GM10266 (cell line): ENCODE measurements around the gene CCNI2.

Experiments
- DNase-seq: peaks from one replicate; pipeline ENCODE4 v3.0.0; 2012; ENCODE audit errors: extremely low spot score
- CTCF ChIP-seq: IDR thresholded peaks from 2 replicates; pipeline ENCODE4 v1.5.1; 2012; ENCODE audit warnings: mild to moderate bottlenecking, low read depth; ENCODE audit not compliant: control insufficient read depth, insufficient read depth; ENCODE audit errors: missing control alignments

Gene CCNI2

GRCh38 chr5:132761321-132762240 is 14.4 kb downstream of the CCNI2 start:
- no peak for TF ChIP-seq CTCF
- no peak for DNase-seq

DNA sequence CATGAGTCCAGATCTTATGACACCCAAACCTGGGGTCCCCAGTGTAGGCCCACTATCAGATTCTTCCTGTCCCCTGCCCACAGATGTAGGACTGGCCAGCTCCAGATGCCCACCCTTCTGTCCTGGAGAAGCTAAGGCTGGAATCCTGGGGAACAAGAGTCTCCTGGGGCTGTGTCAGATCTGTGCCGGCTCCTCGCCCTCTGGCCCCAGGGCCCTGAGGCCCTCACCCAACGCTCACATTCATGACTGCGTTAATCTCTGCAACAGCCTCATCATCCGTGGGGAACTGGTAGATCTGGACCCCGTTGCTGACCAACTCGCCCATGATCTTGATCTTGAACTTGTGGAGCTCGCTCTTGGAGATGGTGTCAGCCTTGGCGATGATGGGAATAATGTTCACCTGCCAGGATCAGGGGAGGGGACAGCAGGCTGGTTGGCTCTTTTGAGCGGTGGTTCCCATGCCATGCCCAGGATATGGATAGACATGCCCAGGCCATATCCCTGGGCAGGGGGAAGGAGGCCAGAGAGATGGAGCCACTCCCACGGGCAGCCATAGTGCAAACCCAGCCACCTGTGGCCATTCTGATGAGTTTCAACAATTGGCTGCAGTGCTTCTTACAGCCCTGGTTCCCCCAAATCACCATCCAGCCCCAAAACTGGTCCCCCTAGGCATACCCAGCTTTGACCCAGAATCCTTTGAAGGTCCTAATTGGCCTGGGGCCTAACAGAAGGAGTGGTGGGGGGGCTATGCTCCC is 15.2 kb downstream of the CCNI2 start:
- DNase-seq = no peak
- no peak for TF ChIP-seq CTCF

GRCh38 chr5:132763181-132764036 is 16.2 kb downstream of the CCNI2 start:
- no peak for TF ChIP-seq CTCF
- DNase-seq = no peak

- no peak for TF ChIP-seq CTCF
- no peak for DNase-seq
Measured at GRCh38 chr5:132764051-132764450, 16.8 kb downstream of the CCNI2 start.

GRCh38 chr5:132764671-132765238 is 17.5 kb downstream of the CCNI2 start:
- no peak for DNase-seq
- no peak for TF ChIP-seq CTCF

DNA sequence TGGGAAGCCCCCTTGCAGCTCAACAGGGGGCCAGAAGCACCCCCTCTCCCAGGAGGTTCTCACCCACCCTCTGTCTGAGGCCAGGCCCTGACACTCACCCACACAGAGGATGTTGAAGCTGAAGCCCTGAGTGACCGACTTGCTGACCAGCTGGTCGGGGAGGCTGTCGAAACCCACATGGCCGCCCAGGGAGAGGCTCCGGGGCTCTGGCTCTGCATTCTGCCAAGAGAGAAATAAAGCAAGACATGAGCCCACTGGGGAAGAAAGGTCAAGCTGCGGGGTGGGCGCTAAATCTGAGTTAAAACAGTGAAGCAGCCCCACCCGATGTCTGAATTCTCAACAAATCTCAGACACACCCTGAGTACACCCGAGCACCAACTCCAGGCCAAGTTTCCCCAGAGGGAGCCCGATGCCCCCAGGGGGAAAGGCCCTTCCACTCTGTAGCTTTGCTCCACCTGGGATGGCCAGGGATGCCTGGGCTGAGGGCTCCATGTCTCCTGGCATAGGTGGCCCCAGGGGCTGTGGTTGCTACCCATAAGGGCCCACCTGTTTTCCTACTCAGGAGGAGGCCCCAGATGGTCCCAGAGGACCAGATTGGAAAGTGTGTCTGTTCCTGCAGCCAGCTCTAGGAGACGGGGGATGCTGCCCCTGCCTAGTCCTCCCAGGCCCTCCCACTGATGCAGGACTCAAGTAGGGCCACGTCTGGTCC is 18.2 kb downstream of the CCNI2 start:
- no peak for TF ChIP-seq CTCF
- no peak for DNase-seq
